ENCODE data around the gene GBF1.

Gene GBF1

DNA sequence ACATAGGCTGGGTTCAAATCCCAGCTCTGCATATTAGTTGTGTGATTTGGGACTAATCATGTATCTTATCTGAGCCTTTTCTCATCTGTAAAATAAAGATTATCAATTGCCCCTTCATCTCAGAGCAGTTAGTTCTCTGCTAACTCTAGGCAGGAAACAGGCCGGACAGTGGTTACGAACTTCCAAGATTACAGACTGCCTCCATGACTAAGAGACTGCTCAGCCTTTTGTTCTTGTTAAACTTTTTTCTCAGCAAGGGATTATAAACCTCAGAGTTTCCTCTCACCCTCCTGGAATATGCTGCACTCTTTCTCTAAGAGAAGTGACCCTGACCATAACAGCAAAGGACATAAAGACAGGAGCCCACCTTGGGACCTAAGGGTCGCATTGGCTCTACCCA lies 97.6 kb downstream of the GBF1 start:
- DNase-seq (ENCODE audit: low spot score) = no peak
- TF ChIP-seq, protein P1, sequence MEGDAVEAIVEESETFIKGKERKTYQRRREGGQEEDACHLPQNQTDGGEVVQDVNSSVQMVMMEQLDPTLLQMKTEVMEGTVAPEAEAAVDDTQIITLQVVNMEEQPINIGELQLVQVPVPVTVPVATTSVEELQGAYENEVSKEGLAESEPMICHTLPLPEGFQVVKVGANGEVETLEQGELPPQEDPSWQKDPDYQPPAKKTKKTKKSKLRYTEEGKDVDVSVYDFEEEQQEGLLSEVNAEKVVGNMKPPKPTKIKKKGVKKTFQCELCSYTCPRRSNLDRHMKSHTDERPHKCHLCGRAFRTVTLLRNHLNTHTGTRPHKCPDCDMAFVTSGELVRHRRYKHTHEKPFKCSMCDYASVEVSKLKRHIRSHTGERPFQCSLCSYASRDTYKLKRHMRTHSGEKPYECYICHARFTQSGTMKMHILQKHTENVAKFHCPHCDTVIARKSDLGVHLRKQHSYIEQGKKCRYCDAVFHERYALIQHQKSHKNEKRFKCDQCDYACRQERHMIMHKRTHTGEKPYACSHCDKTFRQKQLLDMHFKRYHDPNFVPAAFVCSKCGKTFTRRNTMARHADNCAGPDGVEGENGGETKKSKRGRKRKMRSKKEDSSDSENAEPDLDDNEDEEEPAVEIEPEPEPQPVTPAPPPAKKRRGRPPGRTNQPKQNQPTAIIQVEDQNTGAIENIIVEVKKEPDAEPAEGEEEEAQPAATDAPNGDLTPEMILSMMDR (IDR thresholded peaks at IDR 0.05; ENCODE audit: extremely low read depth, missing control alignments) = no peak

GRCh38 chr10:102344067-102344466 lies 98.7 kb downstream of the GBF1 start:
- no peak for DNase-seq (ENCODE audit: low spot score)
- TF ChIP-seq, protein P1 (IDR thresholded peaks at IDR 0.05; ENCODE audit: extremely low read depth, missing control alignments) = no peak

DNA sequence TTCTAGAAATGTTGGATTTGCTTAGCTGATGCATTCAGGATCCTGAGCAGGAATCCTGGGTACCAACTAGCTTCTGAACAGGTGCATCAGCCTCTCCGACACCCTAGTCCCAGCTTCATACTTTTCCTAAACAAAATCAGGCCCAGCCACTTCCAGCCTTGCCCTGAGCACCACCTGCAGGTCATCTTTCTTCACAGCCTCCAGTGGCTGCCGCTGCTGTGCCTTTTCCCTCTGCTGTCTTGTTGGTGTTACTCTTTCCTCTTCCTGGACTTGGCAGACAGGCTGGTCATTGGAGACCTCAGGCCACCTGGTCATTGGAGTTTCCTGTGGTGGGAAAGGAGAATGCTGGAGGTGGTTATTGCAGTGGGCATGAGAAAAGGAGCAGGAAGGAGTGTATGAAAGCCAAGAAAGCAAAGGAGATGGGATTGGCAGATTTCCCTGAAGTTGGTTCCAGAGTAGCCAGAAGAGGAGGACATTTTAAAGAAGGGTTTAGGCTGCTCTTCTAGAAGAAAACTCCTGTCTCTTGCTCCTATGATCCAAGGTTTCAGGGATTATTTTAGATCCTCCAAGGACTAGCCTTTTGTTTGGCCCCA lies 102.0 kb downstream of the GBF1 start:
- peak; percentile 12 for DNase-seq (ENCODE audit: low spot score)
- TF ChIP-seq, protein P1 (IDR thresholded peaks at IDR 0.05; ENCODE audit: extremely low read depth, missing control alignments) = peak; percentile 26

GRCh38 chr10:102352066-102352715 lies 106.9 kb downstream of the GBF1 start:
- TF ChIP-seq, protein P1 (IDR thresholded peaks at IDR 0.05; ENCODE audit: extremely low read depth, missing control alignments) = peak; percentile 88
- DNase-seq (ENCODE audit: low spot score) = peak; percentile 72

DNA sequence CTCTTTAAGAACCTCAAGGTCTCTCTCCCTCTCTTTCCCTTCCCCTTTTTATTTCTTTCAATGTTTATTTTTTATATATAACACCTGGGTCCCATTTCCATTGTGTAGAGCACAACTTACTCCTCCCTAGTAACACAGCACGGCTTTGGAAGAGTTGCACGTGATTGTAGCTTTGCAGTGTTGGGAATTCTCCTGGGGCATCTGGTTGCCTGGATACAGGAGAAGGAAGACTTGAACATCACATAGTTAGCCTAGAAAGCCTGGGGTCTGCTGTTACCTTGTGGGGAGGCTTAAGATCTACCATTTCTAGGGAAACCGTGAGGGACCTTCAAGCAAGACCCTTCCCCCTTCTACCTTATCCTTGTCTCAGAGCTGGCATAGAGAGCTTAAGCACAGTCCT lies 109.1 kb downstream of the GBF1 start:
- TF ChIP-seq, protein P1 (IDR thresholded peaks at IDR 0.05; ENCODE audit: extremely low read depth, missing control alignments) = no peak
- no peak for DNase-seq (ENCODE audit: low spot score)

GRCh38 chr10:102358712-102359382 lies 113.5 kb downstream of the GBF1 start:
- TF ChIP-seq, protein P1 (IDR thresholded peaks at IDR 0.05; ENCODE audit: extremely low read depth, missing control alignments) = no peak
- DNase-seq (ENCODE audit: low spot score) = no peak

GRCh38 chr10:102367441-102367840 lies 122.1 kb downstream of the GBF1 start:
- DNase-seq (ENCODE audit: low spot score) = no peak

More at GRCh38 chr10:102367441-102367840, 122.1 kb downstream of the GBF1 start:
- TF ChIP-seq, protein P1 (IDR thresholded peaks at IDR 0.05; ENCODE audit: extremely low read depth, missing control alignments) = no peak
